H9 (cell line): ENCODE measurements around the gene PAX6. TPM values are rescaled to one million over a fixed set of nuclear protein-coding genes. Genes with fewer than 3 reads are reported as not detected.

Experiments used
- DNase-seq: peaks from one replicate; pipeline ENCODE4 v3.0.0-alpha.2; 2017
- H2AFZ ChIP-seq: one replicate; pipeline ENCODE4 v1.6.1; 2013; ENCODE audit warnings: mild to moderate bottlenecking, low read length, control low read depth, moderate library complexity
- H2AK5ac ChIP-seq: 2 replicates; pipeline ENCODE4 v1.6.1; 2013; ENCODE audit warnings: low read length, control low read depth, mixed read lengths; ENCODE audit not compliant: insufficient read length
- H2BK120ac ChIP-seq: one replicate; pipeline ENCODE4 v1.6.1; 2013; ENCODE audit warnings: low read depth, mild to moderate bottlenecking, low read length, control low read depth, inconsistent platforms; ENCODE audit not compliant: poor library complexity, severe bottlenecking
- H2BK12ac ChIP-seq: 2 replicates; pipeline ENCODE4 v1.6.1; 2013; ENCODE audit warnings: low read length, control low read depth, mixed read lengths, low read depth; ENCODE audit not compliant: insufficient read length
- H2BK15ac ChIP-seq: 2 replicates; pipeline ENCODE4 v1.6.1; 2013; ENCODE audit warnings: low read depth, low read length, control low read depth
- H2BK20ac ChIP-seq: one replicate; pipeline ENCODE4 v1.6.1; 2013; ENCODE audit warnings: low read depth, mild to moderate bottlenecking, low read length, control low read depth, inconsistent platforms; ENCODE audit not compliant: poor library complexity, severe bottlenecking
- H2BK5ac ChIP-seq: 2 replicates; pipeline ENCODE4 v1.6.1; 2013; ENCODE audit warnings: low read length, control low read depth, mixed read lengths; ENCODE audit not compliant: insufficient read length
- H3K14ac ChIP-seq: 2 replicates; pipeline ENCODE4 v1.6.1; 2013; ENCODE audit warnings: low read length, control low read depth; ENCODE audit not compliant: insufficient read depth
- H3K18ac ChIP-seq: 2 replicates; pipeline ENCODE4 v1.6.1; 2013; ENCODE audit warnings: low read depth, mild to moderate bottlenecking, mixed read lengths, low read length, control low read depth; ENCODE audit not compliant: insufficient read length
- H3K23ac ChIP-seq: 2 replicates; pipeline ENCODE4 v1.6.1; 2013; ENCODE audit warnings: low read length, control low read depth, mixed read lengths, low read depth; ENCODE audit not compliant: insufficient read length
- H3K23me2 ChIP-seq: 2 replicates; pipeline ENCODE4 v1.6.1; 2013; ENCODE audit warnings: low read depth, mild to moderate bottlenecking, mixed read lengths, low read length, control low read depth; ENCODE audit not compliant: insufficient read length, poor library complexity, severe bottlenecking
- H3K27ac ChIP-seq: 2 replicates; pipeline ENCODE4 v1.5.1; 2013; ENCODE audit warnings: low read length, control low read depth, mixed read lengths, low read depth; ENCODE audit not compliant: insufficient read length
- H3K27me3 ChIP-seq: 2 replicates; pipeline ENCODE4 v1.6.1; 2013; ENCODE audit warnings: low read length, control low read depth, inconsistent platforms; ENCODE audit not compliant: insufficient read depth
- H3K4ac ChIP-seq: 2 replicates; pipeline ENCODE4 v1.6.1; 2013; ENCODE audit warnings: low read depth, mild to moderate bottlenecking, control low read depth, inconsistent platforms, low read length, moderate library complexity
- H3K4me1 ChIP-seq: 2 replicates; pipeline ENCODE4 v1.6.1; 2013; ENCODE audit warnings: low read length, control low read depth, inconsistent platforms; ENCODE audit not compliant: insufficient read depth
- H3K4me2 ChIP-seq: 2 replicates; pipeline ENCODE4 v1.6.1; 2013; ENCODE audit warnings: low read length, control low read depth, mixed read lengths; ENCODE audit not compliant: insufficient read length, insufficient read depth
- H3K56ac ChIP-seq: 2 replicates; pipeline ENCODE4 v1.6.1; 2013; ENCODE audit warnings: low read depth, mild to moderate bottlenecking, mixed read lengths, low read length, control low read depth; ENCODE audit not compliant: insufficient read length
- H3K79me1 ChIP-seq: 2 replicates; pipeline ENCODE4 v1.6.1; 2013; ENCODE audit warnings: low read depth, mild to moderate bottlenecking, moderate library complexity, low read length, control low read depth, inconsistent platforms; ENCODE audit not compliant: insufficient read depth, poor library complexity, severe bottlenecking
- H3K79me2 ChIP-seq: 2 replicates; pipeline ENCODE4 v1.6.1; 2013; ENCODE audit warnings: low read length, control low read depth, inconsistent platforms; ENCODE audit not compliant: insufficient read depth
- H3K9ac ChIP-seq: 2 replicates; pipeline ENCODE4 v1.6.1; 2013; ENCODE audit warnings: low read length, control low read depth, mixed read lengths; ENCODE audit not compliant: insufficient read length; ENCODE audit errors: extremely low read depth
- H3K9me3 ChIP-seq: one replicate; pipeline ENCODE4 v1.6.1; 2013; ENCODE audit warnings: low read depth, low read length, inconsistent platforms; ENCODE audit not compliant: control insufficient read depth
- H3T11ph ChIP-seq: one replicate; pipeline ENCODE4 v1.6.1; 2013; ENCODE audit warnings: mild to moderate bottlenecking, low read length, control low read depth, inconsistent platforms
- H4K20me1 ChIP-seq: one replicate; pipeline ENCODE4 v1.6.1; 2013; ENCODE audit not compliant: control insufficient read depth, insufficient read length, insufficient read depth
- H4K5ac ChIP-seq: 2 replicates; pipeline ENCODE4 v1.6.1; 2013; ENCODE audit warnings: low read depth, mild to moderate bottlenecking, mixed read lengths, low read length, control low read depth; ENCODE audit not compliant: insufficient read length
- H4K8ac ChIP-seq: replicated peaks from 2 replicates; pipeline ENCODE4 v1.6.1; 2013; ENCODE audit warnings: low read length, control low read depth, mixed read lengths, low read depth; ENCODE audit not compliant: insufficient read length
- H4K91ac ChIP-seq: 2 replicates; pipeline ENCODE4 v1.6.1; 2013; ENCODE audit warnings: low read depth, mild to moderate bottlenecking, moderate library complexity, mixed read lengths, low read length, control low read depth; ENCODE audit not compliant: insufficient read length
- H3K27ac Mint-ChIP-seq, 3 experiments: 2 replicates in 2 of 3; 3 replicates in 1 of 3; pipeline ENCODE4 v1.8.0; 2020 to 2021; ENCODE audit warnings: mixed read lengths in 3 of 3, mild to moderate bottlenecking in 1 of 3, moderate library complexity in 1 of 3
- H3K27me3 Mint-ChIP-seq: 2 replicates; pipeline ENCODE4 v1.8.0; 2021; ENCODE audit warnings: low read depth, mild to moderate bottlenecking, moderate library complexity, mixed read lengths
- H3K36me3 Mint-ChIP-seq, 3 experiments: 2 replicates in 2 of 3; 3 replicates in 1 of 3; pipeline ENCODE4 v1.8.0; 2020 to 2021; ENCODE audit warnings: low read depth in 3 of 3, mixed read lengths in 3 of 3; ENCODE audit not compliant: insufficient read depth in 1 of 3
- H3K4me1 Mint-ChIP-seq, 2 experiments: 2 replicates each; pipeline ENCODE4 v1.8.0; 2020; ENCODE audit warnings: mixed read lengths in 2 of 2
- H3K4me3 Mint-ChIP-seq, 2 experiments: 2 replicates in 1 of 2; 3 replicates in 1 of 2; pipeline ENCODE4 v1.8.0; 2020 to 2021; ENCODE audit warnings: mild to moderate bottlenecking in 2 of 2, mixed read lengths in 2 of 2, moderate library complexity in 1 of 2
- H3K9me3 Mint-ChIP-seq, 2 experiments: 2 replicates in 1 of 2; 3 replicates in 1 of 2; pipeline ENCODE4 v1.8.0; 2020; ENCODE audit warnings: mild to moderate bottlenecking in 2 of 2, mixed read lengths in 2 of 2, moderate library complexity in 1 of 2
- total RNA-seq: library from RNA; stranded (reverse); gene quantifications from 2 replicates; pipeline ENCODE4 v1.2.1, GENCODE V29; 2021
- TF ChIP-seq, protein P1 (sequence below): fragments of 200-600 bp; sonication (generic); conservative IDR thresholded peaks from 3 replicates; pipeline ENCODE4 v1.8.0; 2021; ENCODE audit warnings: antibody characterized with exemption, mild to moderate bottlenecking

Gene PAX6
- total RNA-seq, 1 experiment from 2014 or later: not detected

DNA sequence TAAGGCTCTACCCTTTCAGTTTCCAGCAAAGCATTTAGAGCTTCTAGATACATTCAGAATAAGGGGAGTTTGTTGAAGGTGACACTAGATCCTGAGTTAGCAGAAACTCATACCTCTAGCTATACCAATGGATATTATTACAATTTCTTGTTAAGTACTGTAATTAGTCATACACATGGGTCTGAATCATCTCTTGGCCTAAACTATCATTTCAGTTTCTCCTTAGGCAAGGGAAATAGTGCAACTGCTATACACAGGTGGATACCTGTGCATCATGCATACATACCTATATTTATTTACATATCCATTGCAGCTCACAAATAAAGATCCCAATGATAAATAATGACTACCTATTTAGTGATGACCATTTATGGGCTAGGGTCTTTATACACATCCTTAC is 45.1 kb upstream of the PAX6 start:
- H3K9me3 Mint-ChIP-seq: peaks cover 4 to 7% of the 10 kb centered on the region in 2 experiments
- H3K27me3 Mint-ChIP-seq: peaks cover 6% of the 10 kb centered on the region; the same call in 1 of the 2 replicates
- H3K27me3 ChIP-seq: no peaks in the 10 kb centered on the region; the same call in 1 of the 2 replicates
- no peaks in the 10 kb centered on the region for H3K79me2 ChIP-seq
- no peak overlapping the region for H3K4me2 ChIP-seq
- H3T11ph ChIP-seq: no peak overlapping the region
- H3K4me3 Mint-ChIP-seq: no peak overlapping the region
- no peaks in the 10 kb centered on the region for H3K4me1 ChIP-seq
- H3K27ac Mint-ChIP-seq: no peak overlapping the region
- no peak overlapping the region for H4K5ac ChIP-seq
- H3K27ac ChIP-seq: no peak overlapping the region
- no peaks in the 10 kb centered on the region for H3K9me3 ChIP-seq
- H3K4ac ChIP-seq: no peak overlapping the region
- H3K18ac ChIP-seq: no peak overlapping the region
- no peak overlapping the region for H2BK15ac ChIP-seq
- no peak overlapping the region for H2BK20ac ChIP-seq
- peaks cover 0 to 4% (median 3%) of the 10 kb centered on the region in 3 experiments; a peak in 2 of 7 replicates for H3K36me3 Mint-ChIP-seq
- no peak overlapping the region for H4K8ac ChIP-seq
- no peak overlapping the region for H3K14ac ChIP-seq
- peaks cover 2 to 12% of the 10 kb centered on the region in 2 experiments; a peak in 2 of 4 replicates for H3K4me1 Mint-ChIP-seq
- H3K79me1 ChIP-seq: no peaks in the 10 kb centered on the region
- no peak for DNase-seq
- H3K23ac ChIP-seq: no peak overlapping the region
- no peaks in the 10 kb centered on the region for H3K23me2 ChIP-seq
- no peak overlapping the region for H2AFZ ChIP-seq
- H2BK5ac ChIP-seq: no peak overlapping the region
- no peak overlapping the region for H3K56ac ChIP-seq
- no peaks in the 10 kb centered on the region for H4K20me1 ChIP-seq
- TF ChIP-seq, protein P1, sequence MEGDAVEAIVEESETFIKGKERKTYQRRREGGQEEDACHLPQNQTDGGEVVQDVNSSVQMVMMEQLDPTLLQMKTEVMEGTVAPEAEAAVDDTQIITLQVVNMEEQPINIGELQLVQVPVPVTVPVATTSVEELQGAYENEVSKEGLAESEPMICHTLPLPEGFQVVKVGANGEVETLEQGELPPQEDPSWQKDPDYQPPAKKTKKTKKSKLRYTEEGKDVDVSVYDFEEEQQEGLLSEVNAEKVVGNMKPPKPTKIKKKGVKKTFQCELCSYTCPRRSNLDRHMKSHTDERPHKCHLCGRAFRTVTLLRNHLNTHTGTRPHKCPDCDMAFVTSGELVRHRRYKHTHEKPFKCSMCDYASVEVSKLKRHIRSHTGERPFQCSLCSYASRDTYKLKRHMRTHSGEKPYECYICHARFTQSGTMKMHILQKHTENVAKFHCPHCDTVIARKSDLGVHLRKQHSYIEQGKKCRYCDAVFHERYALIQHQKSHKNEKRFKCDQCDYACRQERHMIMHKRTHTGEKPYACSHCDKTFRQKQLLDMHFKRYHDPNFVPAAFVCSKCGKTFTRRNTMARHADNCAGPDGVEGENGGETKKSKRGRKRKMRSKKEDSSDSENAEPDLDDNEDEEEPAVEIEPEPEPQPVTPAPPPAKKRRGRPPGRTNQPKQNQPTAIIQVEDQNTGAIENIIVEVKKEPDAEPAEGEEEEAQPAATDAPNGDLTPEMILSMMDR: no peak
- H2BK12ac ChIP-seq: no peak overlapping the region
- no peak overlapping the region for H4K91ac ChIP-seq
- no peak overlapping the region for H2AK5ac ChIP-seq
- H3K9ac ChIP-seq: no peak overlapping the region
- H2BK120ac ChIP-seq: no peak overlapping the region
